HepG2 (cell line): ENCODE measurements around the gene TFAP2A. TPM values are rescaled to one million over a fixed set of nuclear protein-coding genes. Genes with fewer than 3 reads are reported as not detected.

Experiments
- ATAC-seq: fragments of 200-7000 bp; cut with Tn5 transposase; 3 replicates; pipeline ENCODE4 v1.9.1; 2020; ENCODE audit warnings: mild to moderate bottlenecking, moderate library complexity
- BruUV-seq: library from RNA; stranded (reverse); fragments of 400-500 nt; replicated peaks from 2 replicates; lab custom pipeline; 2021; lab: Mats Ljungman, UMichigan
- CTCF ChIA-PET: fragments of 300-600 bp; formaldehyde crosslinking; extraction: SDS; loops from one replicate; lab custom pipeline; 2021; ENCODE audit warnings: low total read pairs, inconsistent platforms, low intra/inter-chr PET ratio; lab: Yijun Ruan, JAX
- POLR2A ChIA-PET: fragments of 350-600 bp; sonication (Branson Sonifier 250); formaldehyde crosslinking; loops from one replicate; lab custom pipeline; 2020; ENCODE audit warnings: antibody characterized with exemption, inconsistent platforms; lab: Yijun Ruan, JAX
- DNase-seq: peaks from one replicate; pipeline ENCODE4 v3.0.0-alpha.2; 2015; ENCODE audit warnings: low spot score
- FAIRE-seq: peaks from 3 replicates; lab custom pipeline; 2011; peaks lifted over from hg19 to GRCh38; lab: Jason Lieb, UNC
- H2AFZ ChIP-seq: one replicate; pipeline ENCODE4 v1.6.1; 2011; ENCODE audit warnings: low read length, inconsistent platforms
- H3K27ac ChIP-seq: fragments of 300-600 bp; 3 replicates; pipeline ENCODE4 v1.8.0; 2011; ENCODE audit warnings: mixed run types, mild to moderate bottlenecking, mixed read lengths, low read length, inconsistent platforms; ENCODE audit not compliant: insufficient read depth; ENCODE audit errors: extremely low read length
- H3K27me3 ChIP-seq, 2 experiments: fragments of 200-600 bp in 1 of 2; 2 replicates in 1 of 2; 3 replicates in 1 of 2; pipeline versions ENCODE4 v1.6.0 to v1.8.0; 2011; ENCODE audit warnings: low read length in 2 of 2, mild to moderate bottlenecking in 2 of 2, moderate library complexity in 2 of 2, inconsistent platforms in 1 of 2; ENCODE audit not compliant: insufficient read depth in 2 of 2, control insufficient read depth in 1 of 2
- H3K36me3 ChIP-seq, 2 experiments: fragments of 200-600 bp in 1 of 2; replicated peaks in 1 of 2; 2 replicates in 1 of 2; 3 replicates in 1 of 2; pipeline versions ENCODE4 v1.5.1 to v1.8.0; 2011; ENCODE audit warnings: low read length in 2 of 2, inconsistent platforms in 1 of 2; ENCODE audit not compliant: insufficient read depth in 2 of 2, control insufficient read depth in 1 of 2
- H3K4me1 ChIP-seq: 2 replicates; pipeline ENCODE4 v1.5.1; 2012; ENCODE audit warnings: low read length, inconsistent platforms; ENCODE audit not compliant: insufficient read depth
- H3K4me2 ChIP-seq: 2 replicates; pipeline ENCODE4 v1.6.0; 2011; ENCODE audit warnings: low read depth, low read length, inconsistent platforms
- H3K4me3 ChIP-seq, 3 experiments: fragments of 200-600 bp in 1 of 3; sonication (generic), shearing (Covaris generic) in 1 of 3; replicated peaks in 1 of 3; 2 replicates each; pipeline ENCODE4 v1.5.1; 2011 to 2016; ENCODE audit warnings: low read length in 3 of 3, inconsistent platforms in 2 of 3, low read depth in 2 of 3, mild to moderate bottlenecking in 2 of 3, control low read depth in 1 of 3, mixed read lengths in 1 of 3; ENCODE audit not compliant: insufficient read depth in 1 of 3
- H3K79me2 ChIP-seq: one replicate; pipeline ENCODE4 v1.6.1; 2011; ENCODE audit warnings: low read length, inconsistent platforms; ENCODE audit not compliant: insufficient read depth
- H3K9ac ChIP-seq: 2 replicates; pipeline ENCODE4 v1.6.0; 2011; ENCODE audit warnings: mild to moderate bottlenecking, low read depth, low read length, inconsistent platforms; ENCODE audit not compliant: insufficient read depth
- H3K9me3 ChIP-seq: 2 replicates; pipeline ENCODE4 v1.5.1; 2012; ENCODE audit warnings: mild to moderate bottlenecking, low read length
- H4K20me1 ChIP-seq: 2 replicates; pipeline ENCODE4 v1.6.0; 2011; ENCODE audit warnings: inconsistent platforms, mild to moderate bottlenecking, low read length, moderate library complexity; ENCODE audit not compliant: insufficient read depth
- AGO2 ChIP-seq: fragments of 200-400 bp; formaldehyde crosslinking; optimal IDR thresholded peaks from 2 replicates; pipeline ENCODE3; 2017; ENCODE audit warnings: mild to moderate bottlenecking, low read depth, low read length, moderate library complexity
- ATF2 ChIP-seq: sonication (generic); formaldehyde crosslinking; IDR thresholded peaks from 2 replicates; pipeline ENCODE4 v1.4.0; 2020; ENCODE audit warnings: missing genetic modification reagents
- HOXD1 ChIP-seq: sonication (generic); formaldehyde crosslinking; IDR thresholded peaks from 2 replicates; pipeline ENCODE4 v1.5.0; 2020; ENCODE audit warnings: missing genetic modification reagents
- SRF ChIP-seq: IDR thresholded peaks from 2 replicates; pipeline ENCODE4 v1.6.1; 2011; ENCODE audit warnings: mild to moderate bottlenecking, low read depth, low read length, moderate library complexity
- TOE1 ChIP-seq: sonication (generic); formaldehyde crosslinking; IDR thresholded peaks from 2 replicates; pipeline ENCODE4 v1.4.0; 2020; ENCODE audit warnings: mild to moderate bottlenecking, missing genetic modification reagents
- ZFP90 ChIP-seq: sonication (generic); formaldehyde crosslinking; IDR thresholded peaks from 2 replicates; pipeline ENCODE4 v1.8.0; 2022; ENCODE audit warnings: missing genetic modification reagents, mild to moderate bottlenecking, inconsistent platforms, borderline replicate concordance
- ZNF3 ChIP-seq: IDR thresholded peaks from 2 replicates; pipeline ENCODE4 v1.7.0; 2017; ENCODE audit warnings: inconsistent platforms
- ZNF446 ChIP-seq: sonication (generic); formaldehyde crosslinking; IDR thresholded peaks from 2 replicates; pipeline ENCODE4 v1.5.0; 2020; ENCODE audit warnings: mild to moderate bottlenecking, missing genetic modification reagents
- ZNF703 ChIP-seq: sonication (generic); formaldehyde crosslinking; IDR thresholded peaks from 2 replicates; pipeline ENCODE4 v1.5.1; 2020; ENCODE audit warnings: missing genetic modification reagents, mild to moderate bottlenecking, moderate library complexity, borderline replicate concordance
- WGBS: methylation state at CpG from one replicate; pipeline ENCODE4 v1.1.6; 2017; ENCODE audit warnings: low lambda C conversion rate; 5-methylcytosine and 5-hydroxymethylcytosine counted together
- in situ Hi-C: cut with HindIII; loops from 2 replicates; pipeline ENCODE4 v1.10.0; 2017; ENCODE audit warnings: low pct_unique_long_range_greater_than_20kb; ENCODE audit not compliant: extremely low pct_ligation_motif_present
- intact Hi-C: fragments of 100-400 bp; cut with micrococcal nuclease; formaldehyde crosslinking; loops from one replicate; pipeline ENCODE4 v1.10.0; 2022; ENCODE audit not compliant: unreplicated experiment
- polyA plus RNA-seq, 8 experiments: library from polyadenylated mRNA; depleted of rRNA in 3 of 8; stranded (reverse) in 7 of 8; unstranded in 1 of 8; fragments of >200 nt; fragmentation: Illumina TruSeq in 4 of 8; extraction: Trizol in 4 of 8; gene quantifications; 2 replicates each; pipeline versions ENCODE4 v1.2.1 to v1.2.3, GENCODE V29; 2011 to 2016; ENCODE audit warnings: low read depth in 4 of 8, missing spikeins in 1 of 8, mixed read lengths in 1 of 8; ENCODE audit not compliant: insufficient read depth in 1 of 8
- total RNA-seq, 5 experiments: library from RNA; depleted of rRNA; stranded (reverse); fragments of >200 nt; fragmentation: Illumina TruSeq; extraction: Trizol; gene quantifications; 2 replicates each; pipeline ENCODE4 v1.2.3, GENCODE V29; 2016; ENCODE audit warnings: low read depth in 1 of 5

TFAP2A gene
- total and polyA plus RNA-seq, 2 of the 13 experiments (the other 11 are each of a cell fraction or from before 2014, with no cell fraction given), result not detected

- BruUV-seq, result no TSS peak
- no peaks in the 10 kb centered on the region for H3K36me3 ChIP-seq
- no peaks in the 10 kb centered on the region for H3K9me3 ChIP-seq
- no peaks in the 10 kb centered on the region for H3K79me2 ChIP-seq
- H3K27me3 ChIP-seq, result peaks cover 5 to 68% of the 10 kb centered on the region in 2 experiments; a peak in 4 of 5 replicates
- TF ChIP-seq TOE1 (CRISPR knock-in tag) (no peak), HOXD1 (CRISPR knock-in tag) (no peak), ZNF446 (no peak), ATF2 (CRISPR knock-in tag) (no peak), AGO2 (no peak), SRF (no peak), ZNF3 (no peak), ZNF703 (CRISPR knock-in tag) (no peak), ZFP90 (CRISPR knock-in tag) (no peak)
- DNase-seq (no peak), FAIRE-seq (no peak), ATAC-seq (no peak)
- H4K20me1 ChIP-seq, result no peaks in the 10 kb centered on the region
- no peaks in the 10 kb centered on the region for H3K4me1 ChIP-seq
- POLR2A ChIA-PET, result no interaction called here
- H3K4me2 ChIP-seq, result no peak overlapping the region
- intact Hi-C loops, result no loop called here
- H3K4me3 ChIP-seq, result no peak overlapping the region
- no peak overlapping the region for H2AFZ ChIP-seq
- CTCF ChIA-PET, result no interaction called here
- in situ Hi-C loops, result no loop called here
- no peak overlapping the region for H3K9ac ChIP-seq
- 33% methylated on average over 31 of the region's 31 CpGs for WGBS
- H3K27ac ChIP-seq, result no peak overlapping the region
Measured at GRCh38 chr6:10404799-10405512, 9.9 kb downstream of the TFAP2A start.
